GM21619 (cell line): ENCODE data around the gene SEC31A.
"Not testable (repeated sequence)": the region's sequence is repeated elsewhere in the genome, so short reads cannot be mapped to it uniquely, and the experiment has no call there.

Experiments used
- ATAC-seq: cut with Tn5 transposase; IDR thresholded peaks from one replicate; pipeline ENCODE4 v1.9.1; 2021; ENCODE audit not compliant: unreplicated experiment

Gene SEC31A

DNA sequence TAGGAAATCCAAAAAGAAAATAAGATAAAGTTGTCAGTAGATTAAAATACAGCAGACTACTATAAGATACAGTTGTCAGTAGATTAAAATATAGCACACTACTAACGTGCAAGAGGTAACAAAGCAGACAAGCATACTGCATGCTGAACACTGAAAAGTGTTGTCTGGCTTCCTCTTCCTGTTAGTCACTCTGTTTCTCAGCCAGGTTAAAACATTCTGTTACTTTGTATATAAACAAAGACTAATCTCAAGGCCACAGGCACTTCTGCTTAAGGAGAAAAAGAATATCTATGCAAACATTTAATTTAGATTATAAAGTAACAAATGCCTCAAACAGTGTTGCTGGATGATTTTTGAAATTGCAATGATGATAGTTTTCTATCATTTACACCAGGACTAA is 51.3 kb downstream of the SEC31A start:
- ATAC-seq = no peak

DNA sequence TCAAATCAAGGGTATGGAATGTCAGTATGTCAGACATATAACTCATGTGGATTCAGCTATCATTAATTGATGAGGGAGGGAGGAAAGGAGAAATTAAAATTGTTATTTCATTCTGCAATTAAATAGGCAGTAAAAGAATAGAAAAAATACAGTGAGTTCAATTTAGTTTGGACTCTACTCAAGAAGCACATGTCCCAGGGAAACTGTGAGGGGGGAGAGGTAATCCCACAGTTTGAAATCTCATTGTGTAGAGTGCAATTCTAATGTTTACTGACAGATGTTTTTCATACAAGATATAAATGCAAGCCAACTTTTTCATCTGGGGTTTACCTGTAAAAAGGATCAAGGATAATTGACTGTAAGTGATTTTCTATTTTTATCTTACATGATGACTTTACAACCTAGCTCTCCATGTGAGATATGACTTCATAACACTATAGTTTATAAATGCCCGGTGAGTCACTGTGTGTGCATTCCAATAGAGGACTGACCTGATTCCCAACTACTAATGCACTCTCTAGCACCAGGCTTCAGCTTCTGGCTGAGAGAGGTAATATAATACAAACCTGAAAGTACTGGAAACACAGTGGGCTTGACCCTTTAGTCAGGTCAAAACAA is 57.1 kb downstream of the SEC31A start:
- ATAC-seq = no peak

DNA sequence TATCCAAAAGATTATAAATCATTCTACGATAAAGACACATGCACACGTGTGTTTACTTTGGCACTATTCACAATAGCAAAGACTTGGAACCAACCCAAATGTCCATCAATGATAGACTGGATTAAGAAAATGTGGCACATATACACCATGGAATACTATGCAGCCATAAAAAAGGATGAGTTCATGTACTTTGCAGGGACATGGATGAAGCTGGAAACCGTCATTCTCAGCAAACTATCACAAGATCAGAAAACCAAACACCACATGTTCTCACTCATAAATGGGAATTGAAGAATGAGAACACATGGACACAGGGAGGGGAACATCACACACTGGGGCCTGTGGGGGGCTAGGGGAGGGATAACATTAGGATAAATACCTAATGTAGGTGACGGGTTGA is 57.9 kb downstream of the SEC31A start:
- not testable (repeated sequence) for ATAC-seq

DNA sequence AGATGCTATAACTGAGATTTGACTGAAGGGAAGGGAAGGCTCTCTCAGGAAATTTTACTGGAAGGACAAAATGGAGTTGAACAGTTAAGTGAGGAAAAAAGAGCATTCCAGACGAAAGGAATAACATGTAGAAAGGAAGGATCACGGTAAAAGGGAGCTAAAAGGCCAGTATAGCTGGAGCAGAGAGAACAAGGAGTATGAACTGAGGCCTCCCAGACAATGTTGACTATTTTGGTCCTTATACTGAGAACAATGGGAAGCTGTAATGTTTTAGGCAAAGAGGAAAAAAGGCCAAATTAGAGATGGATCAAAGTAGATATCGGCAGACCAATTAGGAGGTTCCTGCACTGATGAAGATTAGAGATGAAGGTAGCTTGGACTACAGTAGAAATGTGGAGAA is 65.5 kb downstream of the SEC31A start:
- ATAC-seq = no peak

DNA sequence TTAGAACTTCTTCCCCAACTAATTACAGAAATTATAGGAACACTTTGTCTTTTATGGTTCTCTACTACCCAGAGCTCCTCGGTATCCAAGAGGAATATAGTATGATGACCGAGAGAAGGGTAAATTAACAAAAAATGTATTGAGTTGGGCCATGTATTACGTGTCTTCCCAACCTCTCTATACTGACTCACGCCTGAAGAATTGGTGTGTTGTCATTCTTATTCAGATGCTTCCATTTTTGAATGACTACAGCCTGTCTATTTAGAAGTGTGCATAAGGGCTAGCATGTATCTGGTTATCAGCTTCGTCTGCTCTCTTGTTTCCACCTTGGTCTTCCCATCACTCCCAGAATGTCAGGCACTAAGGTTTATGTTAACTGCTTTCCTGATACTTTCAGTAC is 67.9 kb downstream of the SEC31A start:
- no peak for ATAC-seq

DNA sequence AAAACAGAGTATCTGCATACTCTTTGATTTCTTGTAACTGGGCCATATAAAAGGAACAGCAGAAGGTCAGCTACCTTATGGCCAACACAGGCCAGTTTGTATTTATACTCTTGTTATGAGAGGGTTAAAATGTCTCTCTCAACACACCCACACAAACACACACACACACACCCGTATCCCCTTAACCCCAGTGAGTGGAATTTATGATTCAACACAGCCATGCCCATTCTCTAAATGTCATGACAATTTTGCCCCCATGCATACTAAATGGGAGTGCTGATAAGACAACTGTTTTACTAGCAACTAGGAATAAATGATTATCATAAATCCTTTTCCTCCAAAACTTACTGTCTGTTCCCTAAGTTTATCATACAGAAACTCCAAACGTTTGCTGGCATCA is 70.3 kb downstream of the SEC31A start:
- no peak for ATAC-seq

DNA sequence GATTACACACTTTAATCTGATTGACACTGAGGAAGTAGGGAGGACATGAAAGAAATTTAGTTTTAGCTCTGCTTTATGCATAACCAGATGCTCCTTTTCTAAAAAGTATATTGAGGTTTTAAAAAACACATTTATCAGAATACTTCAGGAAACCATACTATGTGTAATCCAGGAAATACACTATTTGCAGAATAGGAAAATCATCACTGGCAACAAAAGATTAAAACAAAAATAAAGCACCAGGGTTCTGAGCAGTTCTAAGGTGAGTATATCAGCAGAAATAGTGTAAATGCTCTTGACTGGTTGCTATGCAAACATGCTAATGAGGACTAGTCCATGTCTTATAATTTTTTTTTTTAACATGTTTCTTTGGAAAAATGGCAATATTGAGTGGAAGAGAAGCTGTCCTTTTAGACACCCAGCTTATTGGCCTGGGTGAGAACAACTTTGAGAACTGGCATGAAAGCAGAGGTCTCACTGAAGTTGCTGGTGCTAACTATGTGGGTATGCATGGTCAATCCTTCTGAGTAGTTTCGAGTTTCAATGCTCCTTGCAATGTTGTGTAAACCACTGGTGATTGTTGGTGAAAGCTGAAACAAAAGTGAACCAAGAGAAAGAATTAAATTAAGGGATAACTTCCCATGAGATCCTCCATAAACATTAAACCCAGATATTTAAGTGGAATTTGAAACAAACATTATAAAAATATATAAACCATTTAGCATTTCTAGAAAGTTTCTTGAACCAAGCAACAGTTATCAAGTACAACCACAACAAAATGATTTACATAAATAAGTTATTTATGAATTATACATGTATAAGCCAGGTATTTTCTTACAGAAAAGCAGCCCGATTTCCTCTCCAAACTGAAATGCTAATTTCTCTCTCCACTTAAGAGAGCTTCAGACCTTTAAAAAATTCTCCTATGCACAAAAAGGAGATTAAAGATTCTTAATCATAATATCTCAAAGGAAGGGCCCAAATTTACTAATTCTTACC is 72.0 kb downstream of the SEC31A start:
- peak; percentile 85 for ATAC-seq

DNA sequence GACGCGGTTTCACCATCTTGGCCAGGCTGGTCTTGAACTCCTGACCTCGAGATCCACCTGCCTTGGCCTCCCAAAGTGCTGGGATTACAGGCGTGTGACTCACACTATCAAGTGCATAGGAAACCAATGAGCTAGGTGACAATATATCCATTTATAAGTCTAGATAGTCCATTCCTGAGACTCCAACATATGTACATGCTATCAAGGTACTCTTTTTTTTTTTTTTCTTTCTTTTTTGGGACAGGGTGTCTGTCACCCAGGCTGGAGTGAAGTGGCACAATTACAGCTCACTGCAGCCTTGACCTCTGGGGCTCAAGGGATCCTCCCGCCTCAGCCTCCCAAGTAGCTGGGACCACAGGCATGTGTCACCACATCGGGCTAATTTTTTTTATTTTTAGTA is 74.1 kb downstream of the SEC31A start:
- ATAC-seq = not testable (repeated sequence)

DNA sequence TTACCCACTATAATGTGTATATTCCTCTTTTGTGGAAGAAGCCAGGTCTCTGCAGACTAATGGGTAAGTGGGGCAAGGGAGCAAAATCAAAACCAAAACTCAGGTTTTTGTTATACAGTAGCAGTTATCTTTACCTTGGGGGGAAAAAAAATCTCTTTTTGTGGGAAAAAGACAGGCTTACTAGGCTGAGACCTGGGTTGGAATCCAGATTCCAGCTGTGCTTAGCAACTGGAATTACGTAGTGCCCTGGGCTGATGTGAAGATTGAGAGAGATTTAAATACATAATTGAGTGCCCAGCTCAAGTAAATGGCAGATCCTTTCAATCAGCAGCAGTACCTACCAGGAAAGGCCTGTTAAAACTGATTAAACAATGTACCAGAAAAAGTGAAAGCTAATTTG is 76.9 kb downstream of the SEC31A start:
- ATAC-seq = no peak

DNA sequence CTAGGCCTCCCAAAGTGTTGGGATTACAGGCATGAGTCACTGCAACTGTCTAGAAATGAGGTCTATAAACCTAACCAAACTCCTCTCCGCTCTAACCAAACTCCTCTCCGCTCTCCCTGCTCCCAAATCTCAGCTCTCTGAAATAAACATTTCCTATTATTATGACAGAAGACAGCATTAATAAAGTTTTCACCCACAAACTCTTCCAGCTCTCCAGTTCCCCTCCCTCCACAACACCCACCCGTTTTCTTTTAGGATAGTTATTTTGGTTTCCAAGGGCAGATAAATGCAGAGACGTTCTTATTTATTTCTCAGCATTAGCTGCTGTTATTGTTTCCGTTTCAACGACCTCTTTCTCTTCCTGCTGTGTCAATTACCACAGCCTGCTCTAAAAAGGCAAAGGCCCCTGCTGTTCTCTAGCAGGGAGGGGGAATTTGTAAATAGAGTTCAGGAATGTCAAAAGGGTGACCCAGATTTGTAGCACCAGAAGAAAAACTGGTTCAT is 79.1 kb downstream of the SEC31A start:
- ATAC-seq = no peak

DNA sequence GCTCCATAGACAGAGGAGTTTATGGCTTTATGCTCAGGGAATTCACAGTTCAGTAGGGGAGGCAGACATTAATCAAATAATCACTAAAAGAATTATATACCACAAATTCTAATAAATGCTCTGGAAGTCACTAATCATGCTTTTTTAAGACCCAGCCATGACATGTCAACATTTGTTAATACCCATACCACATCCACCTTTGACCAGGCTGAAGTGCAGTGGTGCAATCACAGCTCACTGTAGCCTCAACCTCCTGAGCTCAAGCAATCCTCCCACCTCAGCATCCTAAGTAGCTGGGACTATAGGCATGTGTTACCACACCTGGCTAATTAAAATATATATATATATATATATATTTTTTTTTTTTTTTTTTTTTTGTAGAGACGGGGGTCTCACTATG is 79.6 kb downstream of the SEC31A start:
- no peak for ATAC-seq

DNA sequence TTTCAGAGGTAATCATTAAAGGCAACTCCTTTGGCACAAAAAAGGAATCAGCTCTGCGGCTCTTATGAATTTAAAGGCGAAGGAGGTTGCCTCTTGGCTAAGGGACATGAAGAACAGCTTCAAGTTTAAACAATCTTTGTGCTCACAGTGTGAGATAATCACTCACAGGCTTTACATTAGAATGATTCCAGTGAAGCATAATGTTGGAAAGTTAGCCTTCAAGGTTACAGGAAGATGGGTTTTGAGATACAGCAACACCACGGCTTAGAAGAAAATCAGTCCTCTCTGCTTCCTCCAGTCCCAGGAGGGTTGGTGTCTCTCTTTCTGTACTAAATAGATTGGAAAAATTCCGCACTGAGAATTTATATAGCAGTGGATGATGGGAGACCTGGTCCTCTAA is 80.8 kb downstream of the SEC31A start:
- no peak for ATAC-seq

DNA sequence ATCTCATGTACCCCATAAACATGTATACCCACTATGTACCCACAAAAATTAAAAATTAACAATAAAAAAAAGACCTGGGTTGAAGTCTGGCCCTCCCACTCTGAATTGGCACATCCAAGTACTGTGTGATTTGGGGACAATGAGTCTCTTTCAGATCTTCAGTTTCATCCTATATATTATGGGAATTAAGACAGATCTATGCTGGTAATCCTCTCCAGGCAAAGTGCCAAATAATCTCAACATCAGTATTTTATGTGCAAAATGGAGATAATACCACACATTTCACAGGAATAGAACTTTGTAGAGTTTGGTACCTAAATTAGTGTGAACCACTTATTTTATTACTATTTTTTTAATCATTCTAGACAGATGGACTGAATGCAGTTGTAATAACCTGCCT is 81.3 kb downstream of the SEC31A start:
- ATAC-seq = no peak

DNA sequence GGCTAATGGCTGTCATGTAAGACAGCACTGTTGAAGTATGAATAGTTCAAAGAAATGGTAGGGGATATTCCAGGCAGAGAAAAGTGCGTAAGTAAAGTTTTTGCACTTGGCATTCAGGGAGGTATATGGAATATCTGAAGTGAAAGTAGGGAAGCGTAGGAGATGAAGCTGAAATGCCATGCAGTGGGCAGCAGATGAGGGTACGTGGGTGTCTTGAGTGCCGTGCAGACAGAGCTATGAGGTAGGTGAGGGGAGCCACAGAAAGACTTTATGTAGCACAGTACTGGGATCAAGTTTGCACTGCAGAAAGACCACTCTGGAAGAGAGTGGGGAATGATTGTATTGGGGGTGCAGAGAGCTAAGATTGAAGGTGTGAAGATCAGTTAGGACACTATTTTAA is 87.2 kb downstream of the SEC31A start:
- no peak for ATAC-seq

DNA sequence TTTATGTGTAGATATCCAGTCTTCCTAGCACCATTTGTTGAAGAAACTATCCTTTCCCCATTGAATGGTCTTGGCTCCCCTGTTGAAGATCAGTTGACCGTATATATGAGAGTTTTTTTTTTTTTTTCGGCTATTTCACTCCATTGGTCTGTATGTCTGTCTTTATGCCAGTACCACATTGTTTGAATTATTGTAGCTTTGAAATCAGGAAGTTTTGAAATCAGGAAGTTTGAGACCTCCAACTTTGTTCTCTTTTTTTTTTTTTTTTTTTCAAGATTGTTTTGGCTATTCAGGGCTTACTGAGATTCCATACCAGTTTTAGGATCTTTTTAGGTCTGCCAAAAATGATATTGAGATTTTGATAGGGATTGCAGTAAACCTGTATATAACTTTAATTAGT is 88.0 kb downstream of the SEC31A start:
- no peak for ATAC-seq

DNA sequence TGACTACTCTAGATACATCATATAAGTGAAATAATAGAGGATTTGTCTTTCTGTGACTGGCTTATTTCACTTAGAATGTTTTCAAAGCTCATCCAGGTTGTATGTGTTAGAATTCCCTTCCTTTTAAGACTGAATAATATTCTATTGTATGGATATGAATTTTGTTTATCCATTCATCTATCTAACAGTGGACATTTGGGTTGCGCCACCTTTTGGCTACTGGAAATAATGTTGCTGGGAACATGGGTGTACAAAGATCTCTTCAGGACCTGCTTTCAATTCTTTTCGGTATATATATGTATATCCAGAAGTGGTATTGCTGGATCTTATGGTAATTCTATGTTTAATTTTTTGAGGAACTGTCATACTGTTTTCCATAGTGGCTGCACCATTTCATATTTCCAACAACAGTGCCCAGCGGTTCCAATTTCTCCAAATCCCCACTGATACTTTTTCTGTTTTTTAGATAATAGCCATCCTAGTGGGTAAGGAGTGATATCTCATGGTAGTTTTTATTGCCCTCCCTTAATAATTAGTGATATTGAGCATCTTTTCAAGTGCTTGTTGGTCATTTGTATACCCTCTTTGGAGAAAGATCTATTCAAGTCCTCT is 88.9 kb downstream of the SEC31A start:
- ATAC-seq = no peak

DNA sequence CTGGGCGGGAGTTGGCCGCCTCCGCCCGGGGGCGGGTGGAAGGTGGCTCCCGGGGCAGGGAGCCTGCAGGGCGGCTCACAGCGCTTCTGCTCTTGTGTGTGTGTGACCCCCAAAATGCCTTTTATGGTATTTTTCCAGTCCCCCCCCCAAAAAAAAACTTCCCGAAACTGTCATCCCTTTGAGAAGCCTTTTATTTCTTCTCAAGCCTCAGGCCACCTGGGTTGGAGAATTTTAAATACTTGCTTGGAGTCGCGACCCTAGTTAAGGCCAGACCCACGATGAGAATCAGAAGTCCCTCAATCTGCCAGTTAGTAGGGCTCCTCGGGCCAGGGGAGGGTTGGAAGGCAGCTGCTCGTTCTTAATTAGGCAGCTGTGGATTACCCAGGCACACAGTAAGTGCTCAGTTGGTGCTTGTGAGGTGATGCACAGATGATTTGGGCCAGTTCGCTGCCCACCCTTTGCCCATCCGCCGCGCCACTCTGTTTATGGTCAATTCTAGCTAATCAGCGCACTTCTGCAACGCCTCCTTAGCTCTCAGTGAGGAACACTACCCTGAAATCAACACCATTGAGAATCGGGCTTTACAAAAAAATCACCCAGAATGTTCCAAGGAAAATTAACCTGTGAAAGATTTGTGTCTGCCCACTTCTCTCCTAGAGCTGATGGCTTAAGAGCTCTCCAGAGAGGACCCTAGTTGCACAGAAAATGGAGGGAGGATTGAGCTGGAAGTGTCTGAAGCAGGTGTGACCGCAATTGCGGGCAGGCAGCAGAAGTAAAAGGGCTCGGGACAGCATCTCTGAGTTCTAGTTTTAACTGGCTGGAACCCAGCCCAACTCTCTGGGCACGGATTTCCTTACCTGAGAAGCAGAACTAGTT is 91.7 kb downstream of the SEC31A start:
- ATAC-seq = no peak

DNA sequence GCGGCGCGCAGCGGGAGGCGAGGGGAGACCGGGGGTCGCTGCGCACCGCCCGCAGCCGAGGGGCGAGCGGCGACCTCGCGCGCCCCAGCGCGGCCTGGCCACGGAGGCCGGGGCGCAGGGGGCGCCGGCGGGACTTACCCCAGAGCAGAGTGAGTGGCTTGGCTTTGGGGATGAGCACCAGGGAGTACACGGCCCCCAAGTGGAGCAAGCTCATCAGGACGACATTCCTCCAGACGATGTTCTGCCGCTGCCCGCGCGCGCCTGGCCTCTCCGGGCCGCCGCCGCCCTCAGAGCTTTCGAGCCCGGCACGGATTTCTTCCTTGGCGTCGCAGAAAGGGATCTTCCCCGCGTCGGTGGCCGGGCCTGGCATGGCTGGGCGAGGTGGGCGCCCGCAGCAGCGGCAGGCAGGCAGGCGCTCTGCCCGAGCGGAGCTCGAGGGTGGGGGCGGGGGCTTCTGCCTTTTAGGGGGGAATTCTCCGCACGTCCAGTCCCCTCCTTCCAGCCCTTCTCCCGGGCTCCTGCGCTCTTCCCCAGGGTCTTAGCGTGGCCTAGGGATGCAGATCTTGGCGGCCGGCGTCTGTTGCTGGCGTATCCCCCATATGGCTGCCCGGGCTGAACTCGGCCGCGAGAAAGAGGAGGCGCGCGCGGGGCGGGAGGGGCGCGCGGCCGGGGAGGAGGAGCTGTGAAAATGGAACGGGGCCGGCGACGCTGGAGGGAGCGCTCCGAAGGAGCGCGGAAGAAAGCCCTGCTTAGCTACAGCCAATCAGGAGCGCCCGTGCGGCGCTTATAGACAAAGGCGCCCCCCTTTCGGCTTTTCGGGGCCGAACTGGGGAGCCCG is 92.6 kb downstream of the SEC31A start, which contains the start of gene SCD5:
Gene SCD5 (minus strand): TSS at position 629 of the 838 bp plus-strand sequence. CDS start 259 bp downstream, at position 370.
- peak; percentile 88 for ATAC-seq

DNA sequence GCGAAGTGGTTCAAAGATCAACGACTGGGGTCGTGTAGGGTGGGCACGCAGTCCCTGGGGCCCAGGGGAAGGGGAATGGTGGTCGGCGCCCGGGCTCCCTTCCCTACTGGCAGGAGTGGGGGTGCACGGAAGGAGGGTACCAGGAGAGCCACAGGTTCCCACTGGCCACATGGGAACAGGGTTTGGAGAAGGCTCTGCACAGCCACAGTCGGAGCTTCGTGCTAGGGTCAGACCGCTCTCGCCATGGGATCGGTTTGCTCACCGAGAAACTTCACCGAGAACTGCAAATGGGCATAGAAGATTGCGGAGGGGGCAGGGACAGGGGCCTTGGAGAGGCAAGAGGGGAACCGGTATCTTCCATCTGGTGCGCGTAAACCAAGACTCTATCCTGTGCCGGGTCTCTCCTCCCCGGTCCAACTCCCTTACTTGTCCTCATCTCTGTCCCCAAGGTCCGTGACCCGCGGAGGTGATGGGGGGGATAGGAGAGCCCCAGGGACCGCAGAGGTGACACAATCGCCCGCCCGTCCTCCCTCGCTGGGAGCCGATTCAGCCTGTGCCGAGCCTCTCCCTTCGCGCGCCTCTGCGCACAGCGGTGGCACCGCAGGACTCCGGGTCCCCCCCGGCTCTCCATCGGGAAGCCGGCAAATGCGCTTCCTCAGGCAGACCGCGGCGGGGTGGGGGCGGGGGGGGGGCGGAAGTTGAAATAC is 93.4 kb downstream of the SEC31A start:
- ATAC-seq = no peak
